ELR (cell line): ENCODE data around the gene TMEM62.
"Not testable (repeated sequence)": the region's sequence is repeated elsewhere in the genome, so short reads cannot be mapped to it uniquely, and the experiment has no call there.

Experiments used
- DNase-seq: peaks from one replicate; pipeline ENCODE4 v3.0.0-alpha.2; 2015; ENCODE audit warnings: low read depth

TMEM62 gene

GRCh38 chr15:43183270-43183669 is 49.9 kb downstream of the TMEM62 start:
- DNase-seq: no peak

- no peak for DNase-seq
Observed at GRCh38 chr15:43184407-43185124, 51.2 kb downstream of the TMEM62 start.

- peak; percentile 92 for DNase-seq
Observed at GRCh38 chr15:43185157-43186002, 52.0 kb downstream of the TMEM62 start, which contains the start of gene CCNDBP1. CCNDBP1 (plus strand) TSS chr15:43185403; CDS start chr15:43185499, 96 bp downstream.

GRCh38 chr15:43186003-43186353 is 52.6 kb downstream of the TMEM62 start:
- DNase-seq: peak; percentile 39

GRCh38 chr15:43187544-43188155 is 54.3 kb downstream of the TMEM62 start:
- DNase-seq: peak; percentile 75

GRCh38 chr15:43189296-43189695 is 55.9 kb downstream of the TMEM62 start:
- DNase-seq: no peak

GRCh38 chr15:43190178-43190577 is 56.8 kb downstream of the TMEM62 start:
- no peak for DNase-seq

- no peak for DNase-seq
Observed at GRCh38 chr15:43193710-43194109, 60.3 kb downstream of the TMEM62 start.

- peak; percentile 24 for DNase-seq
Observed at GRCh38 chr15:43194795-43195194, 61.4 kb downstream of the TMEM62 start.

GRCh38 chr15:43196760-43197548 is 63.6 kb downstream of the TMEM62 start:
- no peak for DNase-seq

- DNase-seq: not testable (repeated sequence)
Observed at GRCh38 chr15:43197773-43198172, 64.4 kb downstream of the TMEM62 start.

GRCh38 chr15:43198556-43198955 is 65.2 kb downstream of the TMEM62 start:
- DNase-seq: not testable (repeated sequence)

- no peak for DNase-seq
Observed at GRCh38 chr15:43198992-43199391, 65.6 kb downstream of the TMEM62 start.

GRCh38 chr15:43199945-43200488 is 66.6 kb downstream of the TMEM62 start:
- DNase-seq: no peak

GRCh38 chr15:43204016-43204901 is 70.9 kb downstream of the TMEM62 start:
- DNase-seq: peak; percentile 76

- DNase-seq: no peak
Observed at GRCh38 chr15:43206054-43206453, 72.7 kb downstream of the TMEM62 start.

GRCh38 chr15:43207024-43207423 is 73.6 kb downstream of the TMEM62 start:
- no peak for DNase-seq

GRCh38 chr15:43208052-43209002 is 74.9 kb downstream of the TMEM62 start:
- no peak for DNase-seq

- peak; percentile 22 for DNase-seq
Observed at GRCh38 chr15:43209059-43209824, 75.9 kb downstream of the TMEM62 start.
